GM19455 (cell line): ENCODE measurements around the gene CPNE2.
"Not testable (repeated sequence)": the region's sequence is repeated elsewhere in the genome, so short reads cannot be mapped to it uniquely, and the experiment has no call there.

Experiments used
- ATAC-seq: cut with Tn5 transposase; IDR thresholded peaks from one replicate; pipeline ENCODE4 v1.9.1; 2021; ENCODE audit not compliant: unreplicated experiment

CPNE2 gene

DNA sequence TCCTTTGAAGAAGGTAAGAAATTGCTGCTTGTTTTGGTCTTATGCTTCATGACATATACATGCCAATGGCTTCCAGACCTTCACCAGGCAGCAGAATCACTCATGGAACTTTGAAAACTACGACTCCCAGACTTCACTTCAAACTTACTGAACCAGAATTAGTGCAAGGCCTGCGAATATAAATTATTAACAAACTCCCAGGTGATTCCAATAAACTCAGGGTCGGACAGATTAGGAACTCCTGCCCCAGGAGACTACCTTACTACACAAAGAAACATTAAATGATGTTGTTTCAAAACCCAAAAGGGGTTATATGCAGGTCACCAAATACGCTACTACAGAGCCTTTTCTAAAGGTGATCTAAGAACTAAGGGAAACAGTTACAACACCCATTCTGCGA is 73.1 kb downstream of the CPNE2 start:
- ATAC-seq, result no peak

DNA sequence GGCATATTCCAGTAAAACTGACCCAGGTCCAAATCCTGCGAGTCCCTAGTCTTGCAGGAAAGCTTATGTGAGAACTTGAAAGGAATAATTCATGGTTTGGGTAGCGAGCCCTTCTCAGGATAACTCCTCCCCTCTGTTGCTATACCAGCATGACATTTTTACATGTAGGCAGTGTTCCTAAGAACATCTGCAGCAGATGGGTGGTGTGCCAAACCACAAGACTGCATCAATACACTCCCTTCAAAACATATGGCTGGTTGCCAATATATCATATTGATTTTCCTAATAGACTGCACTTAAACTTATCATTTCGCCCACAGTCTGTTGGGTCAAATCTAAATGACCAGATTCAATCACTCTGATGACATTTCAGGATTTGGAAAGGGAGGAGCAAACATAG is 73.6 kb downstream of the CPNE2 start:
- ATAC-seq, result no peak

GRCh38 chr16:57166451-57166850 is 74.1 kb downstream of the CPNE2 start:
- no peak for ATAC-seq

- no peak for ATAC-seq
Observed at GRCh38 chr16:57166951-57167350, 74.6 kb downstream of the CPNE2 start.

DNA sequence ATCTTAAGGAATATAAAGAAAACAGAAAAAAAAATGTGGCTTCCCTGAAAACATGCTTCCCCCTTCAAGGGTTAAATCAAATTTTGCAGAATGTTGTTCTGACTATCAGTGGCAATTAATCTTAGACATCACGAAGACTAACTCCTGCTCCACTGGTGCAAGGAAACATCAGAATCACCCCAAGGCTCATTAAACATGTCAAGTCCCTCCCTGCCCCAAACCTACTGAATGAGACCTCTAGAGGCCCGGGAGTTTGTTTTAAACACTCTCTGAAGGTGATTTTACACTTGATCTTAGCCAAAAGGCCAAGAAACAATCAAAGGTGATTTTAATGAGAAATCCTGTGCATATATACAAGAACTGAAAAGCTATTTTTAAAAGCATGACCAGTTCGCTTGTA is 75.2 kb downstream of the CPNE2 start:
- ATAC-seq, result no peak

GRCh38 chr16:57167953-57168352 is 75.6 kb downstream of the CPNE2 start:
- ATAC-seq, result no peak

- no peak for ATAC-seq
Observed at GRCh38 chr16:57169327-57169726, 76.9 kb downstream of the CPNE2 start.

DNA sequence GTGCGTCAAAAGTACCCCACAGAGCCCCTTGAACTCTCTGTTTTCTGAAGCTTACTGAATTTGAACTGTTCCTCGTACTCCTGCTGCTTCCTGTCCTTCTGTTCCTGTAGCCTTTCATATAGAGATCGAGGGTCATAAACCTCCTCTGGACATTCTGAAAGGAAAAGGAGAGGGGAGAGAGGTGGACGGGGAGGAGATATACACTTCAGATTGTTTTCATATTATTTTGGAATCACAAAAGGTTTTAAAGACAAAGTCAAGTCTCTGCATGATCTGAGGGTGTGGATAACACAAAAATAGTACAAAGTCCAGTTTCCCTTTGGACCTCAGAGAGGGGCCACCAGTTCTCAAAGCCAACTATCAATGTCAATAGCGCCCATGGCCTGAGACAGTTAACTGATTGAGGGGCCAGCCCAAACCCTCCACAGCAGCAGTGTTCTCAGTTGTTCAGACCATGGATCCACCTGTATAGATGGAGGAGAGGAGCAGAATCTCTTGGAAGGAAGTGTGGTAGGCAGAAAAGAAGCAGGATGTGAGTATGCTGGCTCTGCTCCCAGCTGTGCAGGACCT is 80.4 kb downstream of the CPNE2 start:
- no peak for ATAC-seq

DNA sequence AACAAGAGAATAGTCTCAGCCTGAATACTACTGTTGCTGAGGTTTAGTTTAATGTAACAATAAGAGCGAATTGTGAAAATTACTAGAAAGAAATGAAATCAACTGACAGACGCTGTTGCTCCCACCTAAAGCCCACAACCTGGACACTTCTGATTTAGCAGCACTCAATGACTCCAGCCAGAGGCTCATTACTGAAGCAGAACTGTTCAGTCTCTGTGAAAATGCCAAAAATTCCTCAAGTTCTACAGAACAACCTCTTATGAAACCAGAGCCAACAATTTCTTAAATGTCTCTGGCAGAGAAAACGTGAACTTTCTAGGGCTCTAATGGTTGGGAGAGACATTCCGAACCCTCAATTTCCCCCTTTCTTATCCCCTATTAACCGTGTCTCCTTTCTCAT is 83.5 kb downstream of the CPNE2 start:
- no peak for ATAC-seq

GRCh38 chr16:57178196-57178595 is 85.8 kb downstream of the CPNE2 start:
- ATAC-seq, result no peak

- ATAC-seq, result no peak
Observed at GRCh38 chr16:57178793-57179212, 86.4 kb downstream of the CPNE2 start.

- ATAC-seq, result no peak
Observed at GRCh38 chr16:57179215-57179828, 86.9 kb downstream of the CPNE2 start.

GRCh38 chr16:57184113-57184512 is 91.7 kb downstream of the CPNE2 start:
- ATAC-seq, result no peak

DNA sequence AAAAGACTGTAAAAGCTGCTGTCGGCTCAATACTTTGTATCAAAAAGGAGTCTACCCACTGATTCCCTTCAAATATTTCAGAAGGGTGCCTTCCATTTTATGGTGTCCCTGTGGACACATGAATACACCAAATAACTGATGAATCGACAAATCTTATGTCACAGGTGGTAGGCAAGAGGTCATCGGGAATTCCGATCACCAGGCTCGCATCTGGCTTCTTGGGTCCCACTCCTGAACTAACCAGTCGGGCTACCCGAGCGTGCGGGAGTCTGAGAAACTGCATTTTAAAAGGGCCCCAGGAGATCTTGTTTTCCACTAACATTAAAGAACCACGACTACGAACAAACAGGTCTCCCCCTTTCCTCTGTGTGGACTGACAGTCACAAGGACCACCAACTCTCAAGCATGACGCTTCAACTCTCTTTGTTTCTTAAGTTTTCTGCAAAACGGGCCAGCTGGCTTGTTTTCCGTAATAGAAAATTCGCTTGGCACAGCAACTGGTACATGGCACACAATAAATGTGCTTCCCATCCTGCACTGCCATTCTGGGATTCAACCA is 92.6 kb downstream of the CPNE2 start:
- ATAC-seq, result no peak

DNA sequence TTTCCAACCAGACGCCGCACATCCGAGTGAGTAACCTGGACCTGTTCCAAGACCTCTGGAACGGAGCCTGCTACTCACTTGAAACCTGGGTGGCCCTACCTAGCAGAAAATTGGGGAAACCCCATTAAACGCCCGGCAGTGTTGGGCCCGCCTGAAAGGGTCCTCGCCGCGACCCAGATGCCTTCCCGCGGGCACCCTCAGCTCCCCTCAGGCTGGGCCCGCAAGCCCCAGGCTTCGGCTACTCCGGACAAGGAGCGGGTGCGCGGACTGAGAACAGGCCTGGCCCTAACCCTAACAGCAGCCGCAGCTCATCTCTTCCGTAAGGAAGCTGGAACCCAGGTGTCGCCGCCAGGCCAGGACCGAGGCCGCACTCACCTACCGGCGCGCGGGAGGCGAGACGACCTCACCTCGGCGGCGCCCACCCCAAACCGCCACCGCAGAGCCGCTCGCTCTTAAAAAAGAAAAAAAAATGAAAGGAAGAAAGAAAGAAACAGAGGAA is 93.1 kb downstream of the CPNE2 start:
- peak; percentile 43 for ATAC-seq

DNA sequence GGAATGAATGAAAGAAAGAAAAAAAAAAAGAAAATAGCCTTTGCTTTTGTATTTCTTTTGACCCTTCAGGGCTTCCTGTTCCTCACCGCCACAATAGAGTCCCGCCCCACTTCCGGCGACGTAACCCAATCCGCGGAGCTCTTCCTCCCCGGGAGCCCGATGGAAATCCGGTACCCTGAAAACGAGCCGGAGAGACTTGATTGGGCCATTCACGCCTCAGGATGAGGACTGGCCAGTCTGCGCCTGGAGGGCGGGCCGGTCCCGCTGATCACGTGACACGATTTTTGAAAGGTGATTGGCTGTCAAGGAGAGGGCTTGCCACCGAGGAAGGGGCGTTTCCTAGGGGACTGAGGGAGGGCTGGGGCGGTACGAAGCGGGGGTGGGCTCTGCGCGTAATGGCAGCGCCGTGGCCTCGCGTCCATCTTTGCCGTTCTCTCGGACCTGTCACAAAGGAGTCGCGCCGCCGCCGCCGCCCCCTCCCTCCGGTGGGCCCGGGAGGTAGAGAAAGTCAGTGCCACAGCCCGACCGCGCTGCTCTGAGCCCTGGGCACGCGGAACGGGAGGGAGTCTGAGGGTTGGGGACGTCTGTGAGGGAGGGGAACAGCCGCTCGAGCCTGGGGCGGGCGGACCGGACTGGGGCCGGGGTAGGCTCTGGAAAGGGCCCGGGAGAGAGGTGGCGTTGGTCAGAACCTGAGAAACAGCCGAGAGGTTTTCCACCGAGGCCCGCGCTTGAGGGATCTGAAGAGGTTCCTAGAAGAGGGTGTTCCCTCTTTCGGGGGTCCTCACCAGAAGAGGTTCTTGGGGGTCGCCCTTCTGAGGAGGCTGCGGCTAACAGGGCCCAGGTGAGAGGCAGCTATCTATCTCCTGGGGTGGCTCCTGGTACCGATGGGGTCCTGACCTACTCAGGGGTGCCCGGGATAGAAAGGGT is 93.8 kb downstream of the CPNE2 start, which contains the start of the genes PSME3IP1 and RSPRY1:
PSME3IP1 (minus strand) TSS at position 95 of the 927 bp plus-strand sequence. CDS start 12,185 bp downstream, outside the sequence.
RSPRY1 (plus strand) TSS at position 385 of the 927 bp plus-strand sequence. CDS start 18,330 bp downstream, outside the sequence.
- peak; percentile 89 for ATAC-seq

DNA sequence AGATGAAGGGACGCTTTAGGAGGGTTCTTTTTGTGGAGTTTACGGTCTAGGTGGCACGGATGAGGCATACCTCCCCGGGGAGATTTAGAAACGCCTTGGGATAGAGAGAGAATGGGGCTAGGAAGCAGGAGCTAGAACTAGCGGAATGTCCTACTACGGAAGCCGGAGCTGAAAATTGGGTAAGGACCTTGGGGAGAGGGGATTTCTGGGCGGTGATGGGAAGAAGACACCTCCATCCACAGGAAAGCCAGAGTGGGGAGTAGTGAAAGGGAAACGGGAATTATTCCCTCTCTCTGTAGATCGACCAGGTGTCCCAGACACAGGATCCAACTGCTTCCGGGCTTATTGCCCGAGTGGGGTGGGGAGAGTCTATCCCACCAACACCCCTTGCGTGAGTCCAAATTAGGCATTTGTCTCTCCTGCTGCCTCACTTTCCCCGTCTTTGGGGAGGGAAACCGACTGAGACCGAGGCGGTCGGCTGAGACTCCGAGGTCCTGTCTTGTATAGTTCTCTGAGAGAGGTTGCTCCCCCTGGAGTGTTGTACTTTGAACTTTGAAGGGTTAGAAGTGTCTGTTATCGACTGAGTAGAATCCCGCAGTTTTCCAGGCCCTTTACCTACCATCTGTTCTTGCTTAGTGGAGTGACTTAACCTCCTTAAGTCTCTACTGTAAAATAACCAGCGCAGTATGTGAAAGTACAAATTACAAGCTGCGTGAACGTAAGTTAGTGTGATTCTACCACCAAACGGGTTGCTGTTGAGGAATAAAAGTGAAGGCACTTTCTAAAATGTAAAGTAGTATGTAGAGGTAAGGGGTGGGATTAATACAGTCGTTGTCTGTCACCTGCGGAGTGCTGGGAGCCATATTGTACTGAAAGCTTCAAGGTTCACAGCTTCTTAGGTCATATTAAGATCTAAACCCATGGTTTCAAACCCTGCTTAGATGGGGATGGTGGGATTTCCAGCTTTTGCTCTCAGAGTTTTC is 94.8 kb downstream of the CPNE2 start:
- no peak for ATAC-seq

- ATAC-seq, result not testable (repeated sequence)
Observed at GRCh38 chr16:57187902-57188710, 95.7 kb downstream of the CPNE2 start.

- no peak for ATAC-seq
Observed at GRCh38 chr16:57188711-57189002, 96.3 kb downstream of the CPNE2 start.
